Epithelial cell of prostate (primary cell): Measurements from ENCODE around the gene SERINC5.
A peak's percentile ranks its signal among the peaks of the same experiment; 100 is the strongest.

Source experiments
- DNase-seq: peaks from one replicate; pipeline ENCODE4 v3.0.0-alpha.2; 2011; ENCODE audit warnings: low read depth, low spot score
- H3K27ac ChIP-seq: fragments of 450-650 bp; 2 replicates; pipeline ENCODE4 v1.5.1; 2017; ENCODE audit warnings: mild to moderate bottlenecking

SERINC5 gene

GRCh38 chr5:80231243-80231642 is 24.6 kb downstream of the SERINC5 start:
- no peak for DNase-seq
- H3K27ac ChIP-seq, result no peak overlapping the region

GRCh38 chr5:80230269-80230992 is 25.4 kb downstream of the SERINC5 start:
- no peak overlapping the region for H3K27ac ChIP-seq
- no peak for DNase-seq

- no peak for DNase-seq
- no peak overlapping the region for H3K27ac ChIP-seq
Observed at GRCh38 chr5:80229902-80230255, 26.0 kb downstream of the SERINC5 start.

- no peak for DNase-seq
- no peak overlapping the region for H3K27ac ChIP-seq
Observed at GRCh38 chr5:80227979-80228596, 27.8 kb downstream of the SERINC5 start.

GRCh38 chr5:80225934-80226326 is 29.9 kb downstream of the SERINC5 start:
- no peak for DNase-seq
- no peak overlapping the region for H3K27ac ChIP-seq

GRCh38 chr5:80225189-80225933 is 30.5 kb downstream of the SERINC5 start:
- no peak overlapping the region for H3K27ac ChIP-seq
- no peak for DNase-seq

GRCh38 chr5:80223561-80223960 is 32.3 kb downstream of the SERINC5 start:
- no peak for DNase-seq
- H3K27ac ChIP-seq, result no peak overlapping the region

GRCh38 chr5:80220245-80220897 is 35.5 kb downstream of the SERINC5 start:
- no peak overlapping the region for H3K27ac ChIP-seq
- no peak for DNase-seq

- DNase-seq, result no peak
- H3K27ac ChIP-seq, result no peak overlapping the region
Observed at GRCh38 chr5:80219391-80219790, 36.5 kb downstream of the SERINC5 start.

GRCh38 chr5:80217667-80218066 is 38.2 kb downstream of the SERINC5 start:
- no peak for DNase-seq
- no peak overlapping the region for H3K27ac ChIP-seq

- H3K27ac ChIP-seq, result no peak overlapping the region
- no peak for DNase-seq
Observed at GRCh38 chr5:80216753-80217596, 38.9 kb downstream of the SERINC5 start.

- DNase-seq, result no peak
Observed at GRCh38 chr5:80216096-80216495, 39.8 kb downstream of the SERINC5 start.

GRCh38 chr5:80215523-80215922 is 40.3 kb downstream of the SERINC5 start:
- H3K27ac ChIP-seq, result peak overlapping the region; percentile 54
- no peak for DNase-seq

More at GRCh38 chr5:80216096-80216495, 39.8 kb downstream of the SERINC5 start:
- H3K27ac ChIP-seq, result no peak overlapping the region

- H3K27ac ChIP-seq, result peak overlapping the region; percentile 54
Observed at GRCh38 chr5:80213466-80213865, 42.4 kb downstream of the SERINC5 start.

GRCh38 chr5:80212171-80212667 is 43.6 kb downstream of the SERINC5 start:
- no peak for DNase-seq
- H3K27ac ChIP-seq, result no peak overlapping the region

More at GRCh38 chr5:80213466-80213865, 42.4 kb downstream of the SERINC5 start:
- no peak for DNase-seq

- H3K27ac ChIP-seq, result no peak overlapping the region
- DNase-seq, result no peak
Observed at GRCh38 chr5:80211327-80211726, 44.5 kb downstream of the SERINC5 start.

GRCh38 chr5:80210014-80210413 is 45.8 kb downstream of the SERINC5 start:
- no peak for DNase-seq
- H3K27ac ChIP-seq, result no peak overlapping the region

- no peak for DNase-seq
- H3K27ac ChIP-seq, result no peak overlapping the region
Observed at GRCh38 chr5:80208381-80208780, 47.5 kb downstream of the SERINC5 start.

- DNase-seq, result no peak
- H3K27ac ChIP-seq, result no peak overlapping the region
Observed at GRCh38 chr5:80207832-80208231, 48.0 kb downstream of the SERINC5 start.

GRCh38 chr5:80206282-80206681 is 49.6 kb downstream of the SERINC5 start:
- H3K27ac ChIP-seq, result peak overlapping the region; percentile 65
- no peak for DNase-seq
